OCI-LY7 (cell line): ENCODE measurements around the gene PITHD1.

ENCODE experiments used
- CTCF ChIP-seq: fragments of 200-600 bp; sonication (generic); conservative IDR thresholded peaks from 2 replicates; pipeline ENCODE4 v1.5.1; 2014; ENCODE audit warnings: mild to moderate bottlenecking, antibody characterized with exemption, low read length, moderate library complexity, mixed read lengths
- EZH2phosphoT487 ChIP-seq: fragments of 200-600 bp; sonication (generic); IDR thresholded peaks from 2 replicates; pipeline ENCODE4 v1.6.1; 2018; ENCODE audit warnings: low read depth, borderline replicate concordance, mild to moderate bottlenecking, mixed run types, antibody characterized with exemption, low read length, moderate library complexity, mixed read lengths

- TF ChIP-seq EZH2phosphoT487 (no peak), CTCF (no peak)
These were observed 25.5 kb downstream of the PITHD1 start for GRCh38 chr1:23803674-23804073.
